Pancreas (tissue), 10 donors: Measurements from ENCODE around the gene ABCA3. TPM values are rescaled to one million over a fixed set of nuclear protein-coding genes. Genes with fewer than 3 reads are reported as not detected.

Experiments used
- ATAC-seq, 4 donors: fragments of 200-7000 bp; cut with Tn5 transposase; one replicate each; pipeline versions ENCODE4 v1.8.0 to v1.9.1; 2020; ENCODE audit warnings: mild to moderate bottlenecking in 4 of 4, moderate library complexity in 4 of 4
- DNase-seq, 6 donors: peaks; one replicate each; pipeline ENCODE4 v3.0.0-alpha.2; 2020
- FAIRE-seq: peaks from 2 replicates; lab custom pipeline; 2012; peaks lifted over from hg19 to GRCh38; lab: Jason Lieb, UNC
- H3K27ac ChIP-seq, 4 donors: fragments of 200-600 bp; sonication (generic); 1 replicate in 3 of 4; 2 replicates in 1 of 4; pipeline versions ENCODE4 v1.5.0 to v1.8.0; 2020
- H3K27me3 ChIP-seq, 4 donors: fragments of 200-600 bp; one replicate each; pipeline ENCODE4 v1.8.0; 2021
- H3K36me3 ChIP-seq, 3 donors: fragments of 200-600 bp; sonication (generic) in 1 of 3; one replicate each; pipeline versions ENCODE4 v1.5.0 to v1.8.0; 2020 to 2021
- H3K4me1 ChIP-seq, 3 donors: fragments of 200-600 bp; one replicate each; pipeline ENCODE4 v1.8.0; 2021
- H3K4me3 ChIP-seq, 4 donors: fragments of 200-600 bp; sonication (generic) in 2 of 4; one replicate each; pipeline versions ENCODE4 v1.5.0 to v1.8.0; 2020 to 2021
- H3K9me3 ChIP-seq, 4 donors: fragments of 200-600 bp; one replicate each; pipeline ENCODE4 v1.8.0; 2021
- CTCF ChIP-seq, 4 donors: fragments of 200-600 bp; sonication (generic) in 3 of 4; IDR thresholded peaks; one replicate each; pipeline versions ENCODE4 v1.5.0 to v1.8.0; 2021; ENCODE audit warnings: antibody characterized with exemption in 4 of 4
- WGBS, 2 donors: extraction: QIAGEN DNeasy Blood & Tissue Kit; methylation state at CpG; one replicate each; pipeline ENCODE4 v1.1.7; 2013; 5-methylcytosine and 5-hydroxymethylcytosine counted together
- intact Hi-C, 3 donors: fragments of 100-400 bp; cut with DNase I; formaldehyde crosslinking; loops; one replicate each; pipeline versions ENCODE4 v1.11.1 to v1.14.2; 2022
- microRNA-seq, 2 donors: library from miRNA; unstranded; fragments of <30 nt; microRNA quantifications; one replicate each; pipeline versions ENCODE4 to v1.1.0, GENCODE V29; 2019 to 2020
- polyA plus RNA-seq, 2 donors: library from polyadenylated mRNA; stranded (reverse); fragments of 200-250 nt; gene quantifications; one replicate each; pipeline ENCODE4 v1.2.3, GENCODE V29; 2013
- total RNA-seq, 6 donors: library from RNA; stranded (reverse); fragmentation: NEBNext Ultra II Directional in 4 of 6; extraction: Animal tissue kit (Norgen Biotek cat#: 25700) in 4 of 6; gene quantifications; one replicate each; pipeline versions ENCODE4 v1.2.1 to v1.2.4, GENCODE V29; 2021 to 2023
- donor health status: healthy with polysubstance abuse.
- donor health status: DM: no; HTN: no; CAD: no; lungs with moderate emphysema.
- donor health status: DM: no; HTN: no; CAD: no.
- donor health status: control.
- donor health status: control.
- donor health status: Bipolar disorder and iron deficiency.
- donor health status: DM: yes; HTN: yes; CAD: no.
- donor health status: DM: no; HTN: no; CAD: no.
- donor health status: DM: no; HTN: no; CAD: no.
- donor health status: DM: yes; HTN: yes; CAD: no.

The ABCA3 gene
- total and polyA plus RNA-seq, 8 donors = 12.7 to 26.5 (median 18.0) TPM

- no peak for FAIRE-seq
- WGBS, 2 donors = 89% methylated on average over 6 of the region's 6 CpGs
- Histone ChIP-seq H3K4me1 (peaks cover 6 to 11% (median 10%) of the 10 kb centered on the region in 3 donors), H3K36me3 (peaks cover 0 to 20% (median 6%) of the 10 kb centered on the region in 3 donors), H3K27ac (no peak overlapping the region), H3K27me3 (no peaks in the 10 kb centered on the region), H3K4me3 (no peak overlapping the region), H3K9me3 (no peaks in the 10 kb centered on the region)
- no peak for DNase-seq
- ATAC-seq = no peak
- intact Hi-C loops = no loop called here
- TF ChIP-seq CTCF (IDR thresholded peaks at IDR 0.05) = no peak
Observed at GRCh38 chr16:2226918-2227317, 113.6 kb downstream of the ABCA3 start.

- Histone ChIP-seq H3K27me3 (no peaks in the 10 kb centered on the region), H3K27ac (no peak overlapping the region), H3K4me1 (peaks cover 6 to 11% (median 10%) of the 10 kb centered on the region in 3 donors), H3K36me3 (peaks cover 0 to 14% (median 6%) of the 10 kb centered on the region in 3 donors), H3K9me3 (no peaks in the 10 kb centered on the region), H3K4me3 (no peak overlapping the region)
- no peak for TF ChIP-seq CTCF (IDR thresholded peaks at IDR 0.05)
- no peak for FAIRE-seq
- 38 to 47% methylated on average over 9 of the region's 9 CpGs for WGBS, 2 donors
- no peak for ATAC-seq
- DNase-seq = no peak
- intact Hi-C loops = no loop called here
Observed at GRCh38 chr16:2226245-2226793, 114.2 kb downstream of the ABCA3 start.

Small RNA genes lying within 50 kb of the gene (microRNA-seq; reads per million reads assigned to microRNA genes)
- gene MIR3677 (0 to 0.29 reads per million in 2 donors), gene MIR4717 (0 reads per million in 2 donors)

Other genes starting within 250 kb of the ABCA3 start
- gene PKD1, start 204.8 kb downstream of the ABCA3 start, total RNA-seq = 10 to 100 TPM; 29.8 to 50.5 (median 39.5) TPM
- gene PKD1, start 204.8 kb downstream of the ABCA3 start, polyA plus RNA-seq = 100 to 1,000 TPM in 1 of 2 donors, 10 to 100 TPM in 1; 68.6 to 127 TPM
- gene RAB26, start 192.1 kb downstream of the ABCA3 start, total RNA-seq = 10 to 100 TPM; 19.2 to 36.8 (median 28.4) TPM
- 100 to 1,000 TPM; 161 to 255 TPM for gene RAB26, start 192.1 kb downstream of the ABCA3 start, polyA plus RNA-seq
- gene TRAF7, start 184.9 kb downstream of the ABCA3 start, total RNA-seq = 10 to 100 TPM; 25.3 to 45.1 (median 40.8) TPM
- 10 to 100 TPM; 24.5 to 30.1 TPM for gene TRAF7, start 184.9 kb downstream of the ABCA3 start, polyA plus RNA-seq
- gene CASKIN1, start 144.1 kb downstream of the ABCA3 start, total RNA-seq = 1 to 10 TPM in 2 of 6 donors, under 1 TPM in 4; 0.61 to 1.7 (median 0.81) TPM
- 1 to 10 TPM; 1.5 to 2.1 TPM for gene CASKIN1, start 144.1 kb downstream of the ABCA3 start, polyA plus RNA-seq
- 10 to 100 TPM; 16.6 to 27.0 (median 19.1) TPM for gene MLST8, start 135.3 kb downstream of the ABCA3 start, total RNA-seq
- gene MLST8, start 135.3 kb downstream of the ABCA3 start, polyA plus RNA-seq = 10 to 100 TPM; 59.3 to 62.8 TPM
- 1 to 10 TPM; 1.0 to 2.4 (median 2.0) TPM for gene BRICD5, start 129.9 kb downstream of the ABCA3 start, total RNA-seq
- 10 to 100 TPM in 1 of 2 donors, 1 to 10 TPM in 1; 8.9 to 24.5 TPM for gene BRICD5, start 129.9 kb downstream of the ABCA3 start, polyA plus RNA-seq
- gene PGP, start 125.9 kb downstream of the ABCA3 start, total RNA-seq = 1 to 10 TPM; 2.9 to 5.8 (median 3.7) TPM
- gene PGP, start 125.9 kb downstream of the ABCA3 start, polyA plus RNA-seq = 10 to 100 TPM in 1 of 2 donors, 1 to 10 TPM in 1; 8.9 to 10.2 TPM
- gene E4F1, start 117.1 kb downstream of the ABCA3 start, total RNA-seq = 10 to 100 TPM in 2 of 6 donors, 1 to 10 TPM in 4; 8.7 to 13.2 (median 9.4) TPM
- gene E4F1, start 117.1 kb downstream of the ABCA3 start, polyA plus RNA-seq = 10 to 100 TPM; 47.8 to 48.4 TPM
- 1 to 10 TPM in 1 of 6 donors, under 1 TPM in 5; 0.31 to 1.3 (median 0.67) TPM for gene DNASE1L2, start 104.3 kb downstream of the ABCA3 start, total RNA-seq
- gene DNASE1L2, start 104.3 kb downstream of the ABCA3 start, polyA plus RNA-seq = 1 to 10 TPM; 3.4 to 4.9 TPM
- 10 to 100 TPM; 31.9 to 64.4 (median 36.3) TPM for gene ECI1, start 89.1 kb downstream of the ABCA3 start, total RNA-seq
- 10 to 100 TPM; 51.1 to 72.5 TPM for gene ECI1, start 89.1 kb downstream of the ABCA3 start, polyA plus RNA-seq
- gene RNPS1, start 72.6 kb downstream of the ABCA3 start, total RNA-seq = 10 to 100 TPM; 36.0 to 66.2 (median 50.3) TPM
- gene RNPS1, start 72.6 kb downstream of the ABCA3 start, polyA plus RNA-seq = 100 to 1,000 TPM in 1 of 2 donors, 10 to 100 TPM in 1; 56.0 to 103 TPM
- gene CCNF, start 88.7 kb upstream of the ABCA3 start, total RNA-seq = 1 to 10 TPM in 4 of 6 donors, under 1 TPM in 2; 0.69 to 2.6 (median 1.3) TPM
- gene CCNF, start 88.7 kb upstream of the ABCA3 start, polyA plus RNA-seq = under 1 TPM; 0.77 to 0.91 TPM
- under 1 TPM in 5 of 6 donors, not detected in 1; 0.16 to 0.82 (median 0.76) TPM for gene TEDC2, start 119.4 kb upstream of the ABCA3 start, total RNA-seq
- 1 to 10 TPM; 1.1 to 1.4 TPM for gene TEDC2, start 119.4 kb upstream of the ABCA3 start, polyA plus RNA-seq
- gene NTN3, start 130.6 kb upstream of the ABCA3 start, total RNA-seq = under 1 TPM in 3 of 6 donors, not detected in 3; 0.09 to 0.22 (median 0.20) TPM
- under 1 TPM; 0.07 to 0.08 TPM for gene NTN3, start 130.6 kb upstream of the ABCA3 start, polyA plus RNA-seq
- 10 to 100 TPM; 16.8 to 23.7 (median 19.7) TPM for gene TBC1D24, start 134.4 kb upstream of the ABCA3 start, total RNA-seq
- gene TBC1D24, start 134.4 kb upstream of the ABCA3 start, polyA plus RNA-seq = 10 to 100 TPM; 10.8 to 16.0 TPM
- 10 to 100 TPM; 39.9 to 92.3 (median 66.8) TPM for gene ATP6V0C, start 173.2 kb upstream of the ABCA3 start, total RNA-seq
- gene ATP6V0C, start 173.2 kb upstream of the ABCA3 start, polyA plus RNA-seq = 100 to 1,000 TPM in 1 of 2 donors, 10 to 100 TPM in 1; 59.8 to 124 TPM
- 10 to 100 TPM in 4 of 6 donors, 1 to 10 TPM in 2; 8.0 to 18.7 (median 10.9) TPM for gene AMDHD2, start 179.6 kb upstream of the ABCA3 start, total RNA-seq
- gene AMDHD2, start 179.6 kb upstream of the ABCA3 start, polyA plus RNA-seq = 10 to 100 TPM; 27.7 to 36.3 TPM
- gene CEMP1, start 190.7 kb upstream of the ABCA3 start, total RNA-seq = under 1 TPM; 0.12 to 0.92 (median 0.62) TPM
- gene CEMP1, start 190.7 kb upstream of the ABCA3 start, polyA plus RNA-seq = 1 to 10 TPM; 1.1 to 1.2 TPM
- 10 to 100 TPM; 24.2 to 34.8 (median 31.9) TPM for gene PDPK1, start 197.3 kb upstream of the ABCA3 start, total RNA-seq
- gene PDPK1, start 197.3 kb upstream of the ABCA3 start, polyA plus RNA-seq = 10 to 100 TPM; 12.7 to 27.3 TPM